Esophagus squamous epithelium (tissue), 5 donors: ENCODE measurements around the gene MYO1D. TPM values are rescaled to one million over a fixed set of nuclear protein-coding genes. Genes with fewer than 3 reads are reported as not detected.

Experiments
- DNase-seq: peaks from one replicate; lab custom pipeline; 2025; lab: John Stamatoyannopoulos, UW
- H3K27ac ChIP-seq, 4 donors: fragments of 200-600 bp; sonication (generic); one replicate each; pipeline ENCODE4 v1.5.1; 2016 to 2019; ENCODE audit warnings: mild to moderate bottlenecking in 1 of 4
- H3K27me3 ChIP-seq, 4 donors: fragments of 200-600 bp; sonication (generic); 1 replicate in 3 of 4; 2 replicates in 1 of 4; pipeline versions ENCODE4 v1.5.1 to v1.6.0; 2017 to 2021; ENCODE audit warnings: antibody characterized with exemption in 1 of 4
- H3K36me3 ChIP-seq, 3 donors: fragments of 200-600 bp; sonication (generic); one replicate each; pipeline ENCODE4 v1.5.1; 2016 to 2019
- H3K4me1 ChIP-seq, 3 donors: fragments of 200-600 bp; sonication (generic); one replicate each; pipeline ENCODE4 v1.5.1; 2017 to 2019
- H3K4me3 ChIP-seq, 4 donors: fragments of 200-600 bp; sonication (generic); 1 replicate in 3 of 4; 2 replicates in 1 of 4; pipeline ENCODE4 v1.5.1; 2016 to 2019; ENCODE audit warnings: mild to moderate bottlenecking in 2 of 4, moderate library complexity in 1 of 4
- H3K9me3 ChIP-seq, 3 donors: fragments of 200-600 bp; sonication (generic); one replicate each; pipeline ENCODE4 v1.5.1; 2016 to 2019
- CTCF ChIP-seq, 6 experiments: fragments of 450-650 bp in 4 of 6; fragments of 200-600 bp in 2 of 6; sonication (generic) in 2 of 6; IDR thresholded peaks; one replicate each; pipeline ENCODE4 v1.5.1; 2016 to 2019; ENCODE audit warnings: antibody characterized with exemption in 6 of 6, mild to moderate bottlenecking in 4 of 6, moderate library complexity in 4 of 6
- POLR2A ChIP-seq, 4 donors: fragments of 450-650 bp; IDR thresholded peaks; one replicate each; pipeline ENCODE4 v1.6.1; 2017; ENCODE audit warnings: antibody characterized with exemption in 4 of 4, mild to moderate bottlenecking in 4 of 4, moderate library complexity in 3 of 4
- WGBS, 2 donors: methylation state at CpG; one replicate each; pipeline ENCODE4 v1.1.5; 2018; 5-methylcytosine and 5-hydroxymethylcytosine counted together
- intact Hi-C: fragments of 100-400 bp; cut with DNase I; formaldehyde crosslinking; loops from one replicate; pipeline ENCODE4 v1.15.0; 2022
- total RNA-seq, 4 donors: library from RNA; depleted of rRNA; stranded (reverse); fragments of >200 nt; gene quantifications; one replicate each; pipeline ENCODE4 v1.1.0, GENCODE V29; 2016
- donor health status: DM: yes; HTN: yes; CAD: no.

Gene MYO1D
- total RNA-seq, 4 donors from 2014 or later: 58.8 to 86.8 (median 64.3) TPM

DNA sequence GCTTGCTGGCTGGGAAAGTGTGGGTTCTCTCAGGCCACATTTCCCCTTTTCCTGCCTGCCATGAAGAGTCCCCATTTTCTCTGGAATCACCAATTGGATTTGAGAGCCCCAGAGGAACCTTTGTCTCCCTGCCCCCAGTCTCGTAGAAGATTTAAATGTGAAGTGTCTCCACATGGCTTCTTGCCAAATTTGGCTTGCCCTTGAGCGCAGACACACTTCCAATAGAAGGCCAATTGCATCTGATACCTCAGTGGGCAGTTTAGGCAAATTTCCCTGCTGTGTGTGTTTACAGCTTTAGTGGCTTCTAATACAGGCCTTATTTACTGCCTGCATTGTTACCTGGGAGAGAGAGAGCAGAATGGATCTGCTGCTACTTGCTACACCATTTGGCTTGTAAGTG, 360.5 kb downstream of the MYO1D start:
- peaks cover 13 to 37% (median 15%) of the 10 kb centered on the region in 3 donors for H3K4me1 ChIP-seq
- intact Hi-C loops: no loop called here
- WGBS, 2 donors: 15 to 25% methylated on average over 2 of the region's 2 CpGs
- H3K9me3 ChIP-seq: no peaks in the 10 kb centered on the region
- no peaks in the 10 kb centered on the region for H3K27me3 ChIP-seq
- no peak for DNase-seq
- H3K4me3 ChIP-seq: no peak overlapping the region
- TF ChIP-seq CTCF (IDR thresholded peaks at IDR 0.05) (no peak), POLR2A (IDR thresholded peaks at IDR 0.05) (no peak)
- H3K36me3 ChIP-seq: no peaks in the 10 kb centered on the region
- no peak overlapping the region for H3K27ac ChIP-seq

GRCh38 chr17:32515677-32516383, 361.1 kb downstream of the MYO1D start:
- no peak overlapping the region for H3K4me3 ChIP-seq
- DNase-seq: no peak
- H3K4me1 ChIP-seq: peaks cover 13 to 36% (median 15%) of the 10 kb centered on the region in 3 donors
- 85 to 93% methylated on average over 4 of the region's 4 CpGs for WGBS, 2 donors
- no peaks in the 10 kb centered on the region for H3K27me3 ChIP-seq
- TF ChIP-seq CTCF (IDR thresholded peaks at IDR 0.05) (no peak), POLR2A (IDR thresholded peaks at IDR 0.05) (no peak)
- intact Hi-C loops: no loop called here
- H3K9me3 ChIP-seq: no peaks in the 10 kb centered on the region
- no peaks in the 10 kb centered on the region for H3K36me3 ChIP-seq
- H3K27ac ChIP-seq: no peak overlapping the region

- intact Hi-C loops: no loop called here
- H3K36me3 ChIP-seq: peaks cover 0 to 6% (median 0%) of the 10 kb centered on the region in 3 donors
- no peak for DNase-seq
- H3K27ac ChIP-seq: no peak overlapping the region
- H3K9me3 ChIP-seq: no peaks in the 10 kb centered on the region
- H3K4me1 ChIP-seq: peaks cover 8 to 24% (median 8%) of the 10 kb centered on the region in 3 donors
- H3K27me3 ChIP-seq: no peaks in the 10 kb centered on the region
- TF ChIP-seq POLR2A (IDR thresholded peaks at IDR 0.05) (no peak), CTCF (IDR thresholded peaks at IDR 0.05) (no peak)
- WGBS, 2 donors: 47 to 61% methylated on average over 4 of the region's 4 CpGs
- H3K4me3 ChIP-seq: no peak overlapping the region
Observed at GRCh38 chr17:32514606-32515005, 362.3 kb downstream of the MYO1D start.

- DNase-seq: no peak
- no peaks in the 10 kb centered on the region for H3K9me3 ChIP-seq
- no peaks in the 10 kb centered on the region for H3K27me3 ChIP-seq
- no peak overlapping the region for H3K27ac ChIP-seq
- H3K36me3 ChIP-seq: peaks cover 0 to 6% (median 0%) of the 10 kb centered on the region in 3 donors
- TF ChIP-seq CTCF (IDR thresholded peaks at IDR 0.05): no peak
- no peak for TF ChIP-seq POLR2A (IDR thresholded peaks at IDR 0.05)
- 91 to 92% methylated on average over 3 of the region's 3 CpGs for WGBS, 2 donors
- no peak overlapping the region for H3K4me3 ChIP-seq
- intact Hi-C loops: no loop called here
- H3K4me1 ChIP-seq: peaks cover 0 to 14% (median 2%) of the 10 kb centered on the region in 3 donors
Observed at GRCh38 chr17:32513579-32513978, 363.3 kb downstream of the MYO1D start.

GRCh38 chr17:32512328-32512727, 364.6 kb downstream of the MYO1D start:
- TF ChIP-seq CTCF (IDR thresholded peaks at IDR 0.05): no peak
- no peak for TF ChIP-seq POLR2A (IDR thresholded peaks at IDR 0.05)

More at GRCh38 chr17:32512328-32512727, 364.6 kb downstream of the MYO1D start:
- Histone ChIP-seq H3K27ac (no peak overlapping the region), H3K4me1 (peaks cover 0 to 7% (median 0%) of the 10 kb centered on the region in 3 donors), H3K27me3 (no peaks in the 10 kb centered on the region), H3K4me3 (no peak overlapping the region), H3K36me3 (peaks cover 0 to 6% (median 0%) of the 10 kb centered on the region in 3 donors), H3K9me3 (no peaks in the 10 kb centered on the region)
- DNase-seq: no peak
- 92% methylated on average over 2 of the region's 2 CpGs; no CpG with 5 or more reads in 1 of the 2 donors for WGBS, 2 donors
- intact Hi-C loops: no loop called here
